Breast epithelium (tissue), 4 donors: ENCODE data around the gene MICAL3. TPM values are rescaled to one million over a fixed set of nuclear protein-coding genes. Genes with fewer than 3 reads are reported as not detected.
A peak's percentile ranks its signal among the peaks of the same experiment; 100 is the strongest.

Experiments
- DNase-seq, 2 donors: peaks; one replicate each; pipeline ENCODE4 v3.0.0-alpha.2; 2019; ENCODE audit warnings: low spot score in 2 of 2
- H3K27ac ChIP-seq, 2 donors: fragments of 200-600 bp; sonication (generic) in 1 of 2; one replicate each; pipeline ENCODE4 v1.5.1; 2016 to 2019; ENCODE audit warnings: mild to moderate bottlenecking in 1 of 2
- H3K27me3 ChIP-seq, 2 donors: fragments of 200-600 bp; sonication (generic) in 1 of 2; one replicate each; pipeline versions ENCODE4 v1.5.1 to v1.6.0; 2017 to 2019; ENCODE audit warnings: control low read depth in 1 of 2, mild to moderate bottlenecking in 1 of 2
- H3K36me3 ChIP-seq: fragments of 200-600 bp; one replicate; pipeline ENCODE4 v1.5.1; 2019
- H3K4me1 ChIP-seq, 2 donors: fragments of 200-600 bp; sonication (generic); one replicate each; pipeline ENCODE4 v1.5.1; 2016 to 2019; ENCODE audit warnings: control low read depth in 1 of 2
- H3K4me3 ChIP-seq, 3 donors: fragments of 200-600 bp; sonication (generic); 1 replicate in 2 of 3; 2 replicates in 1 of 3; pipeline ENCODE4 v1.5.1; 2016 to 2019; ENCODE audit warnings: mild to moderate bottlenecking in 3 of 3, moderate library complexity in 2 of 3
- H3K9me3 ChIP-seq, 2 donors: fragments of 200-600 bp; sonication (generic) in 1 of 2; one replicate each; pipeline ENCODE4 v1.5.1; 2016 to 2019; ENCODE audit warnings: control low read depth in 1 of 2
- CTCF ChIP-seq, 3 donors: fragments of 450-650 bp; IDR thresholded peaks; one replicate each; pipeline ENCODE4 v1.5.1; 2016 to 2017; ENCODE audit warnings: antibody characterized with exemption in 3 of 3, mild to moderate bottlenecking in 3 of 3, moderate library complexity in 3 of 3
- POLR2A ChIP-seq: fragments of 450-650 bp; IDR thresholded peaks from one replicate; pipeline ENCODE4 v1.6.1; 2016; ENCODE audit warnings: antibody characterized with exemption, mild to moderate bottlenecking, moderate library complexity
- POLR2AphosphoS5 ChIP-seq, 3 donors: sonication (generic); formaldehyde crosslinking; IDR thresholded peaks; one replicate each; pipeline ENCODE4 v1.6.1; 2017; ENCODE audit warnings: antibody characterized with exemption in 3 of 3
- intact Hi-C: fragments of 100-400 bp; cut with DNase I; formaldehyde crosslinking; loops from one replicate; pipeline ENCODE4 v1.15.1; 2023; ENCODE audit warnings: low total_unique reads
- total RNA-seq, 3 donors: library from RNA; depleted of rRNA; stranded (reverse); fragments of >200 nt; gene quantifications; one replicate each; pipeline ENCODE4 v1.1.0, GENCODE V29; 2016

Gene MICAL3
- total RNA-seq, 3 donors from 2014 or later = 19.5 to 42.3 (median 34.8) TPM

DNA sequence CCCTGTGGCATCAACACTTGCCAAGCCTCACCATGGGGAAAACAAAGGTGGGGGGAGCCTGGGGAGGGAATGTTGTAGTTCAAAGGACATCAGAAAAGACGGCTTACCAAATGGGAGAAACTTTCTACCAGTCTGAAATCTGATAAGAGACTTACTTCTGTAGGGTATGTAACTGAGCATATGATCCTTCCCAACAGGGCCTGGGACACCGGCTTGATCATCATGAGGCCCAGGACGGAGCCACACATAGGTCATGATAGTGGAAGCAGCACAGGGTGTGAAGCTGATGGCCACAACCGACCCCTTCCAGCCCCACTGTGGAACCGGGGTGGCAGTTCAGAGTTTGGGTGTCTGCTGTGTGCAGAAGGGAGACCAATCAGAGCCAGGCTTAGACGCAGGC is 51.1 kb downstream of the MICAL3 start:
- Histone ChIP-seq H3K4me1 (peaks cover 6 to 9% of the 10 kb centered on the region in 2 donors), H3K27me3 (no peaks in the 10 kb centered on the region), H3K36me3 (no peaks in the 10 kb centered on the region), H3K27ac (peak overlapping the region; percentile 70 to 85), H3K4me3 (no peak overlapping the region), H3K9me3 (no peaks in the 10 kb centered on the region)
- DNase-seq = no peak
- TF ChIP-seq POLR2AphosphoS5 (IDR thresholded peaks at IDR 0.05) (no peak), CTCF (IDR thresholded peaks at IDR 0.05) (no peak), POLR2A (no peak)
- intact Hi-C loops = no loop called here

- DNase-seq = peak in 1 of 2 donors; percentile 43
- TF ChIP-seq POLR2A (no peak), POLR2AphosphoS5 (IDR thresholded peaks at IDR 0.05) (peak in 2 of 3 donors; percentile 13 to 24), CTCF (IDR thresholded peaks at IDR 0.05) (no peak)
- peaks cover 6 to 9% of the 10 kb centered on the region in 2 donors for H3K4me1 ChIP-seq
- H3K36me3 ChIP-seq = no peaks in the 10 kb centered on the region
- no peaks in the 10 kb centered on the region for H3K9me3 ChIP-seq
- intact Hi-C loops = no loop called here
- no peaks in the 10 kb centered on the region for H3K27me3 ChIP-seq
- peak overlapping the region; percentile 70 to 85 for H3K27ac ChIP-seq
- no peak overlapping the region for H3K4me3 ChIP-seq
These were observed 51.8 kb downstream of the MICAL3 start for GRCh38 chr22:17972385-17973191.

DNA sequence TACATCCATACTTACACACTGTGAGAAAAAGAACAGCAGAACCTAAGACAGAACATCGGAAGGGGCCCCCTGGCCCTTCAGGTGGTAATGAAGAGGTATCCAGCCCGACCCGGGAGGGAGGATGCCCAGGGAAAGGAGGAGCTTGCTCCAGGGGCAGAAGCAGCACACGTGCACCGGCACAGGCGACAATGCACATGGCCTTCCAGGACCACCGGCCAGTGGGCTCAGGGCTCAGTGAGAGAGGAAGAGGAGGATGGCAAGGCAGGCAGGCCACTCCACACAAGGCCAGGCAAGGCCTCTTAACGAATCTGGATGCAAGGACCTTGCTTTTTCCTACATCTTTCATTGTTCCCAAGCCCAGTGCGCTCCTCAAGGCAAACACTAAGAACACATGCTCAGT is 52.6 kb downstream of the MICAL3 start:
- Histone ChIP-seq H3K4me3 (no peak overlapping the region), H3K27ac (peak overlapping the region; percentile 64 to 70), H3K36me3 (no peaks in the 10 kb centered on the region), H3K27me3 (no peaks in the 10 kb centered on the region), H3K9me3 (no peaks in the 10 kb centered on the region), H3K4me1 (peaks cover 6 to 9% of the 10 kb centered on the region in 2 donors)
- no peak for DNase-seq
- TF ChIP-seq CTCF (IDR thresholded peaks at IDR 0.05) (no peak), POLR2A (no peak), POLR2AphosphoS5 (IDR thresholded peaks at IDR 0.05) (no peak)
- intact Hi-C loops = no loop called here

- H3K27ac ChIP-seq = no peak overlapping the region
- no peaks in the 10 kb centered on the region for H3K27me3 ChIP-seq
- no peak overlapping the region for H3K4me3 ChIP-seq
- no peaks in the 10 kb centered on the region for H3K9me3 ChIP-seq
- DNase-seq = no peak
- intact Hi-C loops = no loop called here
- TF ChIP-seq POLR2AphosphoS5 (IDR thresholded peaks at IDR 0.05) = no peak
- no peak for TF ChIP-seq POLR2A
- no peak for TF ChIP-seq CTCF (IDR thresholded peaks at IDR 0.05)
- peaks cover 6 to 9% of the 10 kb centered on the region in 2 donors for H3K4me1 ChIP-seq
- no peaks in the 10 kb centered on the region for H3K36me3 ChIP-seq
These were observed 54.1 kb downstream of the MICAL3 start for GRCh38 chr22:17970201-17970708.

DNA sequence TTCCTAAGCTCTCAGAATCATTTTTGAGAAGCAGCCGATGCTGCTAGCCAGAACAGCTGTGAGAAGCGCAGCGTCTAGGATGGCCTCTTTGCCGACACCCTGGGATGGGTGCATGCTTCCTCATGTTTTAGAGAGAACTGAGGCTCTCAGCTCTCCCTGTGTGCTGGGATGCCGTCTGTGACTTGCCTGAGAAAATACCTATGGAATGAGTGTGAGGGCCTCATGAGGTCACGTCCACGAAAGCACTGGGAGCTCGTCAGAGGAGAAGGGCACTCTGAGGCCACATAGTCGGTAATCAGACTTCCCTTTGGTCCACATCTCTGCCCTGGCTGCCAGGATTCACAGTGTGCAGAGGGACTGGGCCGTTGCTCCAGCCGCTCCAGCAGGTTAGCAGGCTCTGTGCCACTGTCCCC is 54.7 kb downstream of the MICAL3 start:
- TF ChIP-seq POLR2A (no peak), POLR2AphosphoS5 (IDR thresholded peaks at IDR 0.05) (no peak), CTCF (IDR thresholded peaks at IDR 0.05) (no peak)
- intact Hi-C loops = no loop called here
- no peak for DNase-seq
- Histone ChIP-seq H3K9me3 (no peaks in the 10 kb centered on the region), H3K4me3 (no peak overlapping the region), H3K4me1 (peaks cover 6 to 9% of the 10 kb centered on the region in 2 donors), H3K27me3 (no peaks in the 10 kb centered on the region), H3K36me3 (no peaks in the 10 kb centered on the region), H3K27ac (no peak overlapping the region)
